Measurements from ENCODE around the gene AURKAIP1.

AURKAIP1 gene

DNA sequence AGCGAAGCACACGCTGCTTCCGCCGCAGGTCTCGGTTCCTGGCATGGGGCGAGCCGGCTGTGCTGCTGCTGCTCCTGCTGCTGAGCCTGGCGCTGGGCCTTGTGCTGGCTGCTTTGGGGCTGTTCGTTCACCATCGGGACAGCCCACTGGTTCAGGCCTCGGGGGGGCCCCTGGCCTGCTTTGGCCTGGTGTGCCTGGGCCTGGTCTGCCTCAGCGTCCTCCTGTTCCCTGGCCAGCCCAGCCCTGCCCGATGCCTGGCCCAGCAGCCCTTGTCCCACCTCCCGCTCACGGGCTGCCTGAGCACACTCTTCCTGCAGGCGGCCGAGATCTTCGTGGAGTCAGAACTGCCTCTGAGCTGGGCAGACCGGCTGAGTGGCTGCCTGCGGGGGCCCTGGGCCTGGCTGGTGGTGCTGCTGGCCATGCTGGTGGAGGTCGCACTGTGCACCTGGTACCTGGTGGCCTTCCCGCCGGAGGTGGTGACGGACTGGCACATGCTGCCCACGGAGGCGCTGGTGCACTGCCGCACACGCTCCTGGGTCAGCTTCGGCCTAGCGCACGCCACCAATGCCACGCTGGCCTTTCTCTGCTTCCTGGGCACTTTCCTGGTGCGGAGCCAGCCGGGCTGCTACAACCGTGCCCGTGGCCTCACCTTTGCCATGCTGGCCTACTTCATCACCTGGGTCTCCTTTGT, 41.3 kb downstream of the AURKAIP1 start:
- no peak for DNase-seq (ENCODE audit: low read depth)

GRCh38 chr1:1332774-1333480, 42.1 kb downstream of the AURKAIP1 start:
- no peak for DNase-seq (ENCODE audit: low read depth)

- no peak for DNase-seq (ENCODE audit: low read depth)
Measured at GRCh38 chr1:1332031-1332755, 42.8 kb downstream of the AURKAIP1 start.

DNA sequence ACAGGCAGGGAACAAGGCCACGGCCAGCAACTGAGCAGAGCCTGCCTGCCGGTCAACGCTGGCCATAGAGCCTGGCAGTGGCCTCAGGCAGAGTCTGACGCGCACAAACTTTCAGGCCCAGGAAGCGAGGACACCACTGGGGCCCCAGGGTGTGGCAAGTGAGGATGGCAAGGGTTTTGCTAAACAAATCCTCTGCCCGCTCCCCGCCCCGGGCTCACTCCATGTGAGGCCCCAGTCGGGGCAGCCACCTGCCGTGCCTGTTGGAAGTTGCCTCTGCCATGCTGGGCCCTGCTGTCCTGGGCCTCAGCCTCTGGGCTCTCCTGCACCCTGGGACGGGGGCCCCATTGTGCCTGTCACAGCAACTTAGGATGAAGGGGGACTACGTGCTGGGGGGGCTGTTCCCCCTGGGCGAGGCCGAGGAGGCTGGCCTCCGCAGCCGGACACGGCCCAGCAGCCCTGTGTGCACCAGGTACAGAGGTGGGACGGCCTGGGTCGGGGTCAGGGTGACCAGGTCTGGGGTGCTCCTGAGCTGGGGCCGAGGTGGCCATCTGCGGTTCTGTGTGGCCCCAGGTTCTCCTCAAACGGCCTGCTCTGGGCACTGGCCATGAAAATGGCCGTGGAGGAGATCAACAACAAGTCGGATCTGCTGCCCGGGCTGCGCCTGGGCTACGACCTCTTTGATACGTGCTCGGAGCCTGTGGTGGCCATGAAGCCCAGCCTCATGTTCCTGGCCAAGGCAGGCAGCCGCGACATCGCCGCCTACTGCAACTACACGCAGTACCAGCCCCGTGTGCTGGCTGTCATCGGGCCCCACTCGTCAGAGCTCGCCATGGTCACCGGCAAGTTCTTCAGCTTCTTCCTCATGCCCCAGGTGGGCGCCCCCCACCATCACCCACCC, 43.7 kb downstream of the AURKAIP1 start, which contains the start of gene TAS1R3:
Gene TAS1R3 (plus strand): TSS at position 213 of the 898 bp plus-strand sequence. CDS start 66 bp downstream, at position 279.
- DNase-seq (ENCODE audit: low read depth): no peak

GRCh38 chr1:1330366-1331067, 44.5 kb downstream of the AURKAIP1 start:
- no peak for DNase-seq (ENCODE audit: low read depth)

- DNase-seq (ENCODE audit: low read depth): no peak
Measured at GRCh38 chr1:1329304-1330210, 45.5 kb downstream of the AURKAIP1 start.

DNA sequence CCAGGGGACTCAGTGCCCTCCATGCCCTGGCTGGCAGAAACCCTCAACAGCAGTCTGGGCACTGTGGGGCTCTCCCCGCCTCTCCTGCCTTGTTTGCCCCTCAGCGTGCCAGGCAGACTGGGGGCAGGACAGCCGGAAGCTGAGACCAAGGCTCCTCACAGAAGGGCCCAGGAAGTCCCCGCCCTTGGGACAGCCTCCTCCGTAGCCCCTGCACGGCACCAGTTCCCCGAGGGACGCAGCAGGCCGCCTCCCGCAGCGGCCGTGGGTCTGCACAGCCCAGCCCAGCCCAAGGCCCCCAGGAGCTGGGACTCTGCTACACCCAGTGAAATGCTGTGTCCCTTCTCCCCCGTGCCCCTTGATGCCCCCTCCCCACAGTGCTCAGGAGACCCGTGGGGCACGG, 46.8 kb downstream of the AURKAIP1 start:
- no peak for DNase-seq (ENCODE audit: low read depth)

- no peak for DNase-seq (ENCODE audit: low read depth)
Measured at GRCh38 chr1:1327291-1327690, 47.7 kb downstream of the AURKAIP1 start.

DNA sequence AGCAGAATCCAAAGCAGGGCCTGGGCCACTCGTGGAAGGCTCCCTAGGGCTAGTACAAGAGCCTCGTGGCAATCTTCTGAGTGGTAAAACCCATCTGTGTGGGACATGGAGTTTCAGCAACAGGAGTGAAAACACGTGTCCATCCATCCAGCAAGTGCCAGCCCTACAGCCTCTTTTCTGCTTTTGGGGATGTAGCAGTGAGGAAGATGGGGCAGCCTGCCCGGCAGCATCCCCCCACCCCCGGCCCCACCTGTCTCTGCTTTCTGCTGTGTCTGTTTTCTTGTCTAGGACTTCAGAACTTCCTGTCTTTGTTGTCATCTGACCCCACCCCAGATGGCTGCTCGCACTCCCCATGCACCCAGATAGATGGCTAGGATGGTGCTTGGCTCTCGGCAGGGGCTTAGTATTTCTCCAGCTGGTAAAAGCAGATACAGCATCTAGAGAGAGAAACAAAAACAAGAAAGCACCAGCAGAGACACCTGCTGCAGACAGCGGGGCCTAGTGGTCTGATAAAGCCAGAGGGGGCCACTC, 48.9 kb downstream of the AURKAIP1 start:
- DNase-seq (ENCODE audit: low read depth): no peak

DNA sequence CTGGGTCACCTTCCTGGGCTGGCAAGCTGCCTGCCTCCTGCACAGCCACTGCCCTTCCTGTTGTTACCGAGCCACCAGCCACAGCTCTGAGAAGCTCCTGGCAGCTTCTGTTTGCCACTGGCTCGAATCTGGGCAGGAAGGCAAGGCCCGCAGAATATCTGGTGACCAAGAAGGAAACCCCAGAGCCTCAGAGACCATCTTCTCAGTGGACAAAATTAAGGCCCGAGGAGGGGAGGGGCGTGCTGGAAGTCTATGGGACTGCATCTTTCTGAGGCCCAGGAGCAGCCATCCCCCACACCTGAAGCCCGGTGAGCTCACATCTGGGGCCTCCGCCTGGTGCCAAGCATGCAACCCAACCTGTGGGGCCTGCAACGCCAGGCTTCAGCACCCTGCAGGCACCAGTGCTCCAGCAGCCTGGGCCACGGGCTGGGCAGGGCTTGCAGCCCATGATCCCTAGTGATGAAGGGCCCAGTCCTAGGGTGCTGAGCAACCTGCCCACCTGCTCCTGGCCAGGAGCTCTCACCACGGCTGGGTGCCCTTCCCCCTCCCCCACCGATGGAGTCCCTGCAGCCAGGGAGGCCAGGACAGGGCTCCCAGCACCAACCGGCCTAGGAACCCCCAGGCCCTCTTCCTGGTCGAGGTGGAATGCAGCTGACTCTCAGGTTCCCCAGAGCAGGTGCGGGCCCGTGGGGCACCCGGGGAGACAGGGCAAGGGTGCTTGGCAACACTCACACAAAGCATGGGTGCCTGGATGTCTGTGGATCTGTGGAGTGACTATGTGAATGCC, 49.5 kb downstream of the AURKAIP1 start:
- DNase-seq (ENCODE audit: low read depth): no peak

GRCh38 chr1:1324524-1325287, 50.3 kb downstream of the AURKAIP1 start, which contains the start of the genes CPTP and INTS11:
Gene CPTP, plus strand, starts transcription at chr1:1324802. Its CDS starts 2,109 bp downstream, at chr1:1326911.
Gene INTS11, minus strand, starts transcription at chr1:1324660. Its CDS starts 52 bp downstream, at chr1:1324608.
- peak; percentile 95 for DNase-seq (ENCODE audit: low read depth)

DNA sequence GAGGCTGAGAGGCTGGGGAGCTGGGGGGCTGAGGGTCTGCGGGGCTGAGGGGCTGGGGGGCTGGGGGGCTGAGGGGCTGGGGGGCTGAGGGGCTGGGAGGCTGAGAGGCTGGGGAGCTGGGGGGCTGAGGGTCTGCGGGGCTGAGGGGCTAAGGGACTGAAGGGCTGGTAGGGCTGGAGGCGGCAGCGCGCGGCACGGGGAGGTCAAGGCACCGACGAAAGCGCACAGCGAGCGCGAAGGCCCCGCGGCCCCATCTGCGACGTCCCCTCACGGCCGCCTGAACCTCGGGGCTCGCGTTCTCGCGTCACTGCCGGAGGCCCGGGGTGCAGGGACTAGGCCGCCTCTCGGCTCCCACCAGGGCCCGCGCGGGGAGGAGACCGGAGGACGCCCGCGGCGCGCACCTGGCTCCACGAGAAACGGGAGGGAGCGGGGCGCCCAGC, 50.9 kb downstream of the AURKAIP1 start:
- DNase-seq (ENCODE audit: low read depth): no peak
